Neural cell (in vitro differentiated cells): ENCODE measurements around the gene AFG3L2.

Experiments used
- CTCF ChIP-seq: fragments of 450-650 bp; IDR thresholded peaks from 2 replicates; pipeline ENCODE4 v1.5.1; 2014; ENCODE audit warnings: antibody characterized with exemption, mild to moderate bottlenecking, moderate library complexity; ENCODE audit not compliant: poor library complexity, severe bottlenecking
- EP300 ChIP-seq: fragments of 450-650 bp; conservative IDR thresholded peaks from 2 replicates; pipeline ENCODE4 v1.6.1; 2014; ENCODE audit warnings: antibody characterized with exemption, mild to moderate bottlenecking, moderate library complexity; ENCODE audit not compliant: poor library complexity, severe bottlenecking
- EZH2 ChIP-seq: fragments of 200-600, 300-800 bp; shearing (Covaris generic), sonication (generic); IDR thresholded peaks from 2 replicates; pipeline ENCODE4 v1.6.1; 2014; ENCODE audit warnings: antibody characterized with exemption, low read length, borderline replicate concordance, mild to moderate bottlenecking; ENCODE audit not compliant: insufficient read depth, poor library complexity, severe bottlenecking
- MXI1 ChIP-seq: fragments of 450-650 bp; conservative IDR thresholded peaks from 2 replicates; pipeline ENCODE4 v1.6.1; 2014; ENCODE audit warnings: antibody characterized with exemption, mild to moderate bottlenecking; ENCODE audit not compliant: poor library complexity, severe bottlenecking
- POLR2AphosphoS5 ChIP-seq: IDR thresholded peaks from 2 replicates; pipeline ENCODE4 v1.6.1; 2012
- RAD21 ChIP-seq: fragments of 450-650 bp; conservative IDR thresholded peaks from 2 replicates; pipeline ENCODE4 v1.6.1; 2014; ENCODE audit warnings: antibody characterized with exemption, mild to moderate bottlenecking, moderate library complexity
- REST ChIP-seq: IDR thresholded peaks from 2 replicates; pipeline ENCODE4 v1.6.1; 2012; ENCODE audit warnings: borderline replicate concordance
- SMC3 ChIP-seq: fragments of 450-650 bp; conservative IDR thresholded peaks from 2 replicates; pipeline ENCODE4 v1.6.1; 2014; ENCODE audit warnings: antibody characterized with exemption, mild to moderate bottlenecking, moderate library complexity; ENCODE audit not compliant: poor library complexity

- TF ChIP-seq CTCF = no peak
- TF ChIP-seq POLR2AphosphoS5 = no peak
- TF ChIP-seq RAD21 = no peak
- no peak for TF ChIP-seq MXI1
- TF ChIP-seq EZH2 = no peak
- TF ChIP-seq REST = no peak
- no peak for TF ChIP-seq EP300
- no peak for TF ChIP-seq SMC3
These were observed 85.9 kb downstream of the AFG3L2 start for GRCh38 chr18:12291161-12291560.
